Epithelial cell of alveolus of lung (primary cell): ENCODE measurements around the gene NOA1. TPM values are rescaled to one million over a fixed set of nuclear protein-coding genes. Genes with fewer than 3 reads are reported as not detected.

Experiments
- total RNA-seq: library from RNA; depleted of rRNA; stranded (reverse); fragments of >200 nt; gene quantifications from 2 replicates; pipeline ENCODE4 v1.2.1, GENCODE V29; 2015

Gene NOA1
- total RNA-seq = 18.6 and 55.5 TPM in 2 replicates

GRCh38 chr4:56977321-56978012 is at the start of gene NOA1:
TSS of gene NOA1 (minus strand) at chr4:56977606. CDS start at chr4:56977585, 21 bp downstream.

DNA sequence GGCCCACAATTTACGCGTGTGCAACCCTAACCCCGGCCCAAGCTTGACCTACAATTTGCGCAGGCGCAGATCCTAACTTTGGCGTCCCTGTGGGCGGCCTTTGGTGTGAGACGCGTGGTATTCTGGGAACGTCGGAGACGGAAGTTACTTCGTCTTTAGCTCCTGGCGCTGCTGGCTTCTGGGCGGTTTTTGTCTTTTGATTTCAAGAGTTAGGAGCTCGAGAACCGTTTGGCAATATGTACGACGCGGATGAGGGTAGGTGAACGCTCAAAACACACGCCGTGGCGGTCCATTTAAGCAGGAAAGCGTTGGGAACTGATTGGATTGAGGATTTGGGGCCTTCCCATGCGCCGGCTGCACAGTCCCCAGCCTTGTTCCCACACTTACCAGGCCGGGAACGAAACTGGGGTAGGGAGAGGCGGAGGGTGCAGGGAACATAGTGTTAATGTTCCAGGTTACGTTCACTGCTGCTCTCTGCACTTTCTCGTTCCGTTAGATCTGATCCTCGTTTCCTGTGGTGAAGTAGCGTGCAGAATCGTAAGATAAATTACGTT is 1.4 kb upstream of the NOA1 start, which contains the start of gene POLR2B:
TSS of gene POLR2B (plus strand) at position 147 of the 554 bp plus-strand sequence. CDS start at position 237, 90 bp downstream.

Other genes starting within 250 kb of the NOA1 start
- gene SPINK2, start 155.9 kb downstream of the NOA1 start, total RNA-seq = not detected in 2 replicates
- gene REST, start 69.7 kb downstream of the NOA1 start, total RNA-seq = 29.6 and 33.9 TPM in 2 replicates
- gene POLR2B, start 1.3 kb upstream of the NOA1 start, total RNA-seq = 72.0 and 99.8 TPM in 2 replicates
- gene IGFBP7, start 132.8 kb upstream of the NOA1 start, total RNA-seq = 215 and 820 TPM in 2 replicates